Measurements from ENCODE around the gene DOCK4. TPM values are rescaled to one million over a fixed set of nuclear protein-coding genes. Genes with fewer than 3 reads are reported as not detected.

DOCK4 gene
- total RNA-seq, 1 experiment from 2014 or later = 31.4 TPM

GRCh38 chr7:111987886-111988285 lies 218.3 kb downstream of the DOCK4 start:
- ChIA-PET CTCF (interaction anchor here (0.9 kb wide), 1 partner anchor 227 kb away, joined by 3 read pairs; no protein-coding TSS in a partner anchor), POLR2A (interaction anchor here (0.8 kb wide), 1 partner anchor 51 kb away, joined by 4 read pairs; no protein-coding TSS in a partner anchor)
- intact Hi-C loops (cut with micrococcal nuclease) = no loop called here
- no TSS peak for BruUV-seq (replicated peaks)
- H3K36me3 Mint-ChIP-seq (ENCODE audit: insufficient read depth, unreplicated experiment) = peaks cover 9% of the 10 kb centered on the region
- no peaks in the 10 kb centered on the region for H3K9me3 Mint-ChIP-seq (ENCODE audit: unreplicated experiment)
- H3K4me1 Mint-ChIP-seq (ENCODE audit: insufficient read depth, unreplicated experiment) = peaks cover 25% of the 10 kb centered on the region
- no peak for DNase-seq (ENCODE audit: unreplicated experiment)
- TF ChIP-seq CTCF (IDR thresholded peaks at IDR 0.05; ENCODE audit: unreplicated experiment) = no peak
- no peak overlapping the region for H3K4me3 Mint-ChIP-seq (ENCODE audit: unreplicated experiment)
- no peaks in the 10 kb centered on the region for H3K27me3 Mint-ChIP-seq (ENCODE audit: insufficient read depth, unreplicated experiment)
- H3K27ac Mint-ChIP-seq (ENCODE audit: low read depth, unreplicated experiment) = no peak overlapping the region

GRCh38 chr7:111987115-111987826 lies 218.9 kb downstream of the DOCK4 start:
- peak; percentile 42 for DNase-seq (ENCODE audit: unreplicated experiment)
- intact Hi-C loops (cut with micrococcal nuclease) = no loop called here
- Mint-ChIP-seq H3K36me3 (ENCODE audit: insufficient read depth, unreplicated experiment) (peaks cover 9% of the 10 kb centered on the region), H3K27ac (ENCODE audit: low read depth, unreplicated experiment) (peak overlapping the region; percentile 18), H3K9me3 (ENCODE audit: unreplicated experiment) (no peaks in the 10 kb centered on the region), H3K4me3 (ENCODE audit: unreplicated experiment) (no peak overlapping the region), H3K4me1 (ENCODE audit: insufficient read depth, unreplicated experiment) (peaks cover 25% of the 10 kb centered on the region), H3K27me3 (ENCODE audit: insufficient read depth, unreplicated experiment) (no peaks in the 10 kb centered on the region)
- BruUV-seq (replicated peaks) = no TSS peak
- no peak for TF ChIP-seq CTCF (IDR thresholded peaks at IDR 0.05; ENCODE audit: unreplicated experiment)
- ChIA-PET CTCF (interaction anchor here (0.6 to 1.5 kb wide), 4 partner anchors 33 to 228 kb away, joined by 3 read pairs; no protein-coding TSS in a partner anchor), POLR2A (interaction anchor here (0.8 kb wide), 1 partner anchor 51 kb away, joined by 4 read pairs; no protein-coding TSS in a partner anchor)

- intact Hi-C loops (cut with micrococcal nuclease) = no loop called here
- no TSS peak for BruUV-seq (replicated peaks)
- no peaks in the 10 kb centered on the region for H3K9me3 Mint-ChIP-seq (ENCODE audit: unreplicated experiment)
- peaks cover 25% of the 10 kb centered on the region for H3K4me1 Mint-ChIP-seq (ENCODE audit: insufficient read depth, unreplicated experiment)
- H3K27ac Mint-ChIP-seq (ENCODE audit: low read depth, unreplicated experiment) = peak overlapping the region; percentile 18
- DNase-seq (ENCODE audit: unreplicated experiment) = no peak
- H3K36me3 Mint-ChIP-seq (ENCODE audit: insufficient read depth, unreplicated experiment) = peaks cover 9% of the 10 kb centered on the region
- no peak for TF ChIP-seq CTCF (IDR thresholded peaks at IDR 0.05; ENCODE audit: unreplicated experiment)
- ChIA-PET CTCF (interaction anchor here (0.7 to 1.5 kb wide), 3 partner anchors 33 to 213 kb away, joined by 3 read pairs; no protein-coding TSS in a partner anchor), POLR2A (no interaction called here)
- H3K4me3 Mint-ChIP-seq (ENCODE audit: unreplicated experiment) = no peak overlapping the region
- H3K27me3 Mint-ChIP-seq (ENCODE audit: insufficient read depth, unreplicated experiment) = no peaks in the 10 kb centered on the region
Observed at GRCh38 chr7:111986601-111987000, 219.6 kb downstream of the DOCK4 start.

GRCh38 chr7:111985798-111986197 lies 220.4 kb downstream of the DOCK4 start:
- CTCF ChIA-PET = interaction anchor here (0.7 kb wide), 1 partner anchor 208 kb away, joined by 3 read pairs; no protein-coding TSS in a partner anchor
- Mint-ChIP-seq H3K9me3 (ENCODE audit: unreplicated experiment) (no peaks in the 10 kb centered on the region), H3K27me3 (ENCODE audit: insufficient read depth, unreplicated experiment) (no peaks in the 10 kb centered on the region), H3K36me3 (ENCODE audit: insufficient read depth, unreplicated experiment) (peaks cover 9% of the 10 kb centered on the region), H3K4me3 (ENCODE audit: unreplicated experiment) (no peak overlapping the region), H3K27ac (ENCODE audit: low read depth, unreplicated experiment) (peak overlapping the region; percentile 18), H3K4me1 (ENCODE audit: insufficient read depth, unreplicated experiment) (peaks cover 25% of the 10 kb centered on the region)
- no peak for TF ChIP-seq CTCF (IDR thresholded peaks at IDR 0.05; ENCODE audit: unreplicated experiment)
- POLR2A ChIA-PET = no interaction called here
- intact Hi-C loops (cut with micrococcal nuclease) = no loop called here
- no peak for DNase-seq (ENCODE audit: unreplicated experiment)
- BruUV-seq (replicated peaks) = no TSS peak

Data from MCF 10A (cell line).